ENCODE measurements around the gene ZDHHC11B.
"Not testable (repeated sequence)": the region's sequence is repeated elsewhere in the genome, so short reads cannot be mapped to it uniquely, and the experiment has no call there.

The ZDHHC11B gene

DNA sequence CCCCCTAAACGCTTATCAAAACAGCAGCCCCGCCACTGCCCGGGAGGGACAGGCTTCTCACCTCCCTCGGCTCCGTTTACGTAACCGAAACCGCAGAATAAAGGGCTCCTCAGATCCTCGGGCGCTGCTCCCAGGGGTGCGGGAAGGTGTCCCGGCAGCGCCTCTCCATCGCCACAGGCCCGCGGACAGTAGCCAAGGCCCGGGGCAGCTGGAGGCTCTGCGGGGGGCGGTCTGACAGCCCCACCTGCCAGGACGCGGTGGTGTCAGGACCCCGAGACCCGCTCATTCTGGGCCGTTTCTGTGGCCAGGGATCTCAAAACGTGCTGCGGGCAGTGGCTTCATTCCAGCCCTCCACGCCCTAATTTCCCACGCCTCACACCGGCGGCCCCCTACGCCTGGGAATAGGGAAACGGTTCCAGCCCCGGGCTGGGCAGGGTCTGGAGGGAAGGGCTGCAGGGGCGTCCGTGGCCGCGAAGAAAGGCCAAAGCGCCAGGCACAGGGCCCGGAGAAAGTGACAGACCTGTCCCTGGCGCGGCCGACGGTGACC is 575 bp downstream of the ZDHHC11B start:
- DNase-seq (ENCODE audit: low read depth, low spot score): peak; percentile 35

DNA sequence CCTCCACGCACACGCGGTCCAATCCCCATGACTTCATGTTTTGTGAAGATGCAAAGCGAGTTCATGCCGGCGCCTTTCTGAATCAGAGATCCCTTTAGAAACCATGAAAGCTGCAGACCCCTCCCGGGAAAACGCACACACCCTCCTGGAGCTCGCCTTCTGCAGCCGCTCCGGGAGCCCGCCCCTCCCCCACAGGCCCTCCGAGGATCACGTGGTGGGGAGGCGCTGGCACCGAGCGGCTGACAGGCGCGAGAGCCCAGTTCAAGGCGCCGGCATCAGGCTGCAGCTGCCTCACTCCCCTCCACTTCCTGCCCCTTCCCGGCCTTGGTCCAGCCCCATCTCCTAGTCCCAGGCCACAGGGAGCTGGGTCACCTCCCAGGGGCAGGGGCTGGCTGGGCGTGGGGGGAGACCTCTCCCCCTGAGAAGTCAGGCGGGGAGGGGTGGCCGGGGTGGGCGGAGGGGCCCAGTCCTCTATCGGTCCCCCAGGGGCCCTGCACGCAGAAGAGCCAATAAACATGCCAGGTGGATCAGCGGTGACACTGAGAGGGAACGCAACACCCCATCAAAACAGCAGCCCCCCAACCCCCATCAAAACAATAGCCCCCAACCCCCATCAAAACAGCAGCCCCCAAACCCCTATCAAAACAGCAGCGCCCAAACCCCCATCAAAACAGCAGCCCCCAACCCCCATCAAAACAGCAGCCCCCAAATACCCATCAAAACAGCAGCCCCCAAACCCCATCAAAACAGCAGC is 1.3 kb downstream of the ZDHHC11B start:
- not testable (repeated sequence) for DNase-seq (ENCODE audit: low read depth, low spot score)

GRCh38 chr5:782356-782755 is 2.2 kb downstream of the ZDHHC11B start:
- DNase-seq (ENCODE audit: low read depth, low spot score): not testable (repeated sequence)

- DNase-seq (ENCODE audit: low read depth, low spot score): not testable (repeated sequence)
Measured at GRCh38 chr5:780571-780970, 4.0 kb downstream of the ZDHHC11B start.

GRCh38 chr5:778967-779366 is 5.6 kb downstream of the ZDHHC11B start:
- DNase-seq (ENCODE audit: low read depth, low spot score): not testable (repeated sequence)

- DNase-seq (ENCODE audit: low read depth, low spot score): not testable (repeated sequence)
Measured at GRCh38 chr5:778421-778820, 6.1 kb downstream of the ZDHHC11B start.

- DNase-seq (ENCODE audit: low read depth, low spot score): no peak
Measured at GRCh38 chr5:777756-778161, 6.8 kb downstream of the ZDHHC11B start.

DNA sequence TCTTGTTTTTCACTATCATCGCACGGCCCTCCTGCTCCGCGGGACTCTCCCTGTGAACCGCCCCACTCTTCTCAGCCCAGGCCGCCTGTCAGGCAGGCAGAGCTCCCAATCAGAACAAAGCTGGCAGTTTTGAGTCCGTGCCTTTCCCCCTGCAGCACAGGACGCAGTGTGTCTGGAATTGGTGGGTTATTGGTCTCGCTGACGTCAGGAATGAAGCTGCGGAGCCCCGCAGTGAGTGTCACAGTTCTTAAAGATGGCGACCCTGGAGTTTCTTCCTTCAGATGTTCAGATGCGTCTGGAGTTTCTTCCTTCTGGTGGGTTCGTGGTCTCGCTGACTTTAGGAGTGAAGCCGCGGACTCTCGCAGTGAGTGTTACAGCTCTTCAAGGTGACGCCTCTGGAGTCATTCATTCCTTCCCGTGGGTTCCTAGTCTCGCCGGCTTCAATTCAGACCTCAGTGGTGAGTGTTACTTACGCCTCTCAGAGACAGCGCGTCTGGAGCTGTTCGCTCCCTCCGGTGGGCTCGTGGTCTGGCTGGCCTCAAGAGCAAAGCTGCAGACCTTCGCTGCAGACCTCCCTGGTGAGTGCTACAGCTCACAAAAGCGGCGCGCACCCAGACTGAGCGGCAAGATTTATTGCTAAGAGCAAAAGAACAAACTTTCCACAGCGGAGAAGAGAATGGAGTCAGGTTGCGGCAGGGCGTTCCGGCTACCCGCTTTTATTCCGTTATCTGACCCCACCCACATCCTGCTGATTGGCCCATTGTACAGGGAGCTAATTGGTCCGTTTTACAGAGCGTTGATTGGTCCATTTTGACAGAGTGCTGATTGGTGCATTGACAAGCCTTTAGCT is 7.4 kb downstream of the ZDHHC11B start:
- DNase-seq (ENCODE audit: low read depth, low spot score): no peak

DNA sequence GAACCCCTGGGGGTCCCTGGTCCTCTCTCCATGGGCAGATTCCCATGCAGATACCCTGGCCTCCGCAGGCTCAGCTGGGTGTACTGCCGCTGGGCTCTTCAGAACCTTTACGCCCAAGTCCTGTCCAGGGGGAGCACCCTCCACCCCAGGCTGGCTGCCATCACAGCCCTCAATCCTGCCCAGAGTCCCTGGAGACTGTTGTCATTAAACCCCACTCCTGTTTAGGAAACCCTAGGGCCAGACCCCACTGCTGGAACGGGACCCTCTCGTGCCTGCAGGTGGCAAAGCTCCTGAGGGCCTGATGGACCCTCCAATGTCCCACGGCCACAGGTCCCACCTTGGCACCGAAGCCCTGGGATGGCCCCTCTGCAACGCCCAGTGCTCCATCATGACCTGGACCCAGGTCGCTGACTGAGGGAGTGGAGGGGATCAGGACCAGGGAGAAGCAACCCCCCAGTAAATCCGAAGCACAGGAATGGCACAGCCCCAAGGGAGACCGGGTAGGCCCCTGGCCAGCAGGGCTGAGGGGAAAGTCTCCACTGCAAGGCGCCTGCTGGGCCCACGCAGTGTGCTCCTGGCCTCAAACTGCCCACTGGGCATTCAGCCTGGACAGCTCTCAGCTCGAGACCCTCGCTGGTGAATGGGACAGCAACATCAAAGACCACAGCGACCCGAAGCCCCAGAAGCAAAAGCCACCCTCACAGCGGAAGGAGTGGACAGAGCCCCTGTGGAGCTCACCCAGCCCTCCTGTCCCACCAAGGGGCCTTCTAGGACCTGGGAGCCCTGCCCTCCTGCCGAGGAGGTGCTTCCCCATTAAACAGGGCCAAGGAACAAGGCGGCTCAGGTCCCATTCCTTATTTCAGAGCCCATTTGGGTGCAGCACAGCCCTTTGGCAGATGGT is 8.3 kb downstream of the ZDHHC11B start:
- peak; percentile 1 for DNase-seq (ENCODE audit: low read depth, low spot score)

DNA sequence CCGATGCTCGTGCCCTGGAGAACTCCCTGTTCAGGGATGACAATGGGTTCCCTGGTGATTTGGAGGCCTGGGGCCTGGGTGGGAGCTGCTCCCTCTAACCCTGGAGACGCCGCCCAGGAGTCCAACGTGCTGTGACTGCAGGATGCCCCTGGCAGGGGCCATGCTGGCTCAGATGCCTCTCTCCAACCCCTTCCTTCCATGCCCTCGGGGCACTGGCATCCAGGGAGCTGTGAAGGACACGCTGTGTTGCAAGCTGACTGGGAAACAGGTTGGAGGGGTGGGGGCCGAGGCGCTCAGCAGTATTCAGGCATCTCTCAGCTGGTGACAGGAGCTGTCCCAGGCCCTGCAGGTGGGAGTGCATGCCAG is 9.0 kb downstream of the ZDHHC11B start:
- not testable (repeated sequence) for DNase-seq (ENCODE audit: low read depth, low spot score)

- peak; percentile 0 for DNase-seq (ENCODE audit: low read depth, low spot score)
Measured at GRCh38 chr5:774854-775505, 9.5 kb downstream of the ZDHHC11B start.

DNA sequence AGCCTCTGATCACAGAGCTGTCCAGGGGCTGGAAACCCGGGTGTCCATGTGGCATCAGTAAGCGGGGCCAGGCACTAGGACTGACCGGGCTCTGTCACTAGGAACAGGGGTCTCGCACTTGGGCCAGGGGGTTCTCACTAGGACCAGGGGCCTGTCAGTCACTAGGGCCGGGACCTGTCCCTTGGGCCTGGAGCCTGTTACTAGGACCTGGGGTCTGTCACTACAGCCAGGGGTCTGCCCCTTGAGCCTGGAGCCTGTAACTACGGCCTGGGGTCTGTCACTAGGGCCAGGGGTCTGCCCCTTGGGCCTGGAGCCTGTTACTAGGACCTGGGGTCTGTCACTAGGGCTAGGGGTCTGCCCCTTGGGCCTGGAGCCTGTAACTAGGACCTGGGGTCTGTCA is 10.2 kb downstream of the ZDHHC11B start:
- DNase-seq (ENCODE audit: low read depth, low spot score): not testable (repeated sequence)

DNA sequence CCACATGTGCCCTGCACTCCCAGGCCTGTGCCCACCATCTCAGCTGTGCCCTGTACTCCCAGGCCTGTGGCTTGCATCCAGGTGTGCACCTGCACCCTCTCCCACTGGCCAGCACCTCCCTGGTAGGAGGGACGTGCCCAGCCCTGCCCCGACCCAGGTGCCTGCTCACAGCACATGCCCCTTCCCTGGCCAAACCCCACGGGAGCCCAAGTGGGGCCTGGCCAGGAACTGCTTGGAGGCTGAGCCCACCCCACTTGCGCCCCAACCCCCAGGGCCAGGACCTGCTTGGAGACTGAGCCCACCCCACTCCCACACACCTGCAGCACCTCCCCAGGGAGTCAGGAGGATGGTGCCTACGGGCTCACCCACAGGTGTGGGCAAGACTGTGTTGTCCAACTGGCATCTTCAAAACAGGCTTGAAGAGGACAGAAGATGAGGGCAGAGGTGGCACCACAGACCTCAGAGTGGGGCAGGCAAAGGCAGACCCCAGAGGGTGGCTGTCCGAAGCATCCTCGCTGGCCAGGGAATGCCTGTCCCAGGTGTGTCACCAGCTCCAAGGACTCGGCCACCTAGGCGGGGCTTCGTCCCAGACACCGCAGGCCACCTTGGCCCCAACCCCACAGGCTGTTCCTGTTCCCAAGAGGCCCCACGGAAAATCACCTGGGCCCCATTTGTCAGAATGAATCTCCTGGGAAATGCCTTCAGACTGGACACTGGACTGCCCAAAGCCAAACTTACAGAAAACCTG is 10.8 kb downstream of the ZDHHC11B start:
- DNase-seq (ENCODE audit: low read depth, low spot score): peak; percentile 2

- DNase-seq (ENCODE audit: low read depth, low spot score): not testable (repeated sequence)
Measured at GRCh38 chr5:772931-773330, 11.6 kb downstream of the ZDHHC11B start.

DNA sequence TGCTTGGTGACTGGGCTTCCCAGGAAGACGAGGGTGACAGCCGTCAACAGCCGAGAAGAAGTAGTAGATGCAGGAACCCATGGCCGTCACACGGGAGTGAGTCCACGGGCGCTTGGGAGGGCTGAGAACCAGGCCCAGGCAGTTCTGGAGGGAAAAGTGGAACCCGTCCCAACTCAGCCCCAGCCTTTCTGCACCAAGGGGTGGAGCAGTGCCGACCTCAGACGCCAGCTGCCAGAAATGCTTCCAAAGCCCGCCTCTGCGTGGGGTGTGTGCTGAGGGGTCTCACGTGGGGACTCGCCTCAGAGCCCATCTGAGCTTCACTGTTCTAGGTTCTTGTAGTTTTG is 12.0 kb downstream of the ZDHHC11B start:
- not testable (repeated sequence) for DNase-seq (ENCODE audit: low read depth, low spot score)

DNA sequence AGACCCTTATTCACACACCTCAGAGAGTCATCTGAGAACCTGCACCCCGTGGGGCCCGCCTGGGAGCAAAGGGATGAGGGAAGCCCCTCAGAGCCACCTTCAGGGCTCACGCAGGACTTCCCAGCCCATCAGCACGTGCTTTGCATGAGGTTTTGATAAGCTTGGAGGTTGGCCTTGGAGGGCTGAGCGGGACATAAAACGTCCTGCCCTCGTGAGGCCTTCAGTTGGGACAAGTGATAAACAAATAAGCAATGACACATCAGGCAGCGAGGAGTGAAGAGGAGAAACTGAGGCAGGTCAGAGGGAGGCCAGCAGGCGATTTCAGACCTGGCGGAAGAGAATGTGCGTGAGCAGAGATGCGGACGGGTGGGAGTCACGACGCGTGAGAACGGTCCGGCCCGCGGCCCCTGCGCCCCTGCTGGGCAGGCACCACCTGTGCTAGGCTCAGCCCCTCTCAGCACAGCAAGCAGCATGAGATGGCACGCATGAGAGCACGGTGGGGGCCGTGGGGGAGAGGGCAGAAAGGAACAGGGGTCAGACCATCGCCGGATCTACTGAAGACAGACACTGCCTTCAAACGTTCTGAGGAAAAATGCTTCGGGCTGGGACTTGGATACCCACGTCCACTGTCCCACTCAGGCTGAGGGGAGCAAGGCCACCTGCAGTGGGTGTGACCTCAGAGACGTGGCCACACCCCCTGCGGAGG is 12.5 kb downstream of the ZDHHC11B start:
- DNase-seq (ENCODE audit: low read depth, low spot score): not testable (repeated sequence)

DNA sequence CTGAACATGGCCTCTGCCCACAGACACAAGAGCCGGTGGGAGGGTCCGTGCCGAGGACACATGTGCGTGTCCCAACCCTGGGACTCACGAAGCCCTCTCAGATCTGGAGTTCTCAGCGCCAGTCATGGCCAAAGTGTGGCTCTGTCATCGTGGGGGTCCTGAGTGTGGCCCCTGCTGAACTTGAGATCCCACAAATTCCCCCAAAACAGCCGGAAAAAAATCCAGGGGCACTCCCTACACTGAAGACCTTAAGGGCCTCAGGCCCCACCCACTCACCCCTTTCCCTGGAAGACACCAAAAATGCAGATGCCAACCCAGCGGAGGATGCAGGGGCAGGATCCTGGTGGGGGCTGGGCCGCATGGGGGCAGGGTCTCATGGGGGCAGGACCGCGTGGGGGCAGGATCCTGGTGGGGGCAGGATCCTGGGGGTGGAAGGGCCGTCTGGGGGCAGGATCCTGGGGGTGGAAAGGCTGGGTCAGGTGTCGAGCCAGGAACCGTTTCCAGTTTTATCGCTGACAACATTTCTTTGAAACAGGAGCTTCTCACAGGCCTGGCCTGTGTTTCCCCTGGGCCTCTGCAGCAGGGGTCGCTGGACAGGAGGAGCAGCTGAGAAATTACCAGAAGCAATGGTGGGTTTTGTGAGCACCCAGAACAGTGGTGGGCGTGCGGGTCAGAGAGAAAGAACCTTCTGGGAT is 13.3 kb downstream of the ZDHHC11B start:
- DNase-seq (ENCODE audit: low read depth, low spot score): not testable (repeated sequence)

- peak; percentile 1 for DNase-seq (ENCODE audit: low read depth, low spot score)
Measured at GRCh38 chr5:770585-770984, 13.9 kb downstream of the ZDHHC11B start.

Measured in astrocyte of the hippocampus (primary cell).